ENCODE data around the gene ZNF408. TPM values are rescaled to one million over a fixed set of nuclear protein-coding genes. Genes with fewer than 3 reads are reported as not detected.

The ZNF408 gene
- total and polyA plus RNA-seq, 2 of the 13 experiments (the other 11 are each of a cell fraction or from before 2014, with no cell fraction given), result 11.2 to 12.5 TPM

GRCh38 chr11:46663277-46663940 lies 37.4 kb upstream of the ZNF408 start:
- Histone ChIP-seq H3K4me3 (replicated peaks in 1 of 3; ENCODE audit: insufficient read depth in 1 of 3, low read depth in 2 of 3, low read length in 3 of 3) (no peak overlapping the region), H3K27ac (ENCODE audit: extremely low read length, insufficient read depth, low read length) (no peak overlapping the region), H3K36me3 (replicated peaks in 1 of 2; ENCODE audit: control insufficient read depth in 1 of 2, insufficient read depth in 2 of 2, low read length in 2 of 2) (peaks cover 37 to 88% of the 10 kb centered on the region in 2 experiments), H3K9me3 (ENCODE audit: low read length) (no peaks in the 10 kb centered on the region), H3K27me3 (ENCODE audit: control insufficient read depth in 1 of 2, insufficient read depth in 2 of 2, low read length in 2 of 2) (no peaks in the 10 kb centered on the region), H3K9ac (ENCODE audit: insufficient read depth, low read depth, low read length) (no peak overlapping the region), H4K20me1 (ENCODE audit: insufficient read depth, low read length) (no peaks in the 10 kb centered on the region), H2AFZ (ENCODE audit: low read length) (no peak overlapping the region), H3K4me2 (ENCODE audit: low read depth, low read length) (no peak overlapping the region), H3K4me1 (ENCODE audit: insufficient read depth, low read length) (no peaks in the 10 kb centered on the region), H3K79me2 (ENCODE audit: insufficient read depth, low read length) (no peaks in the 10 kb centered on the region)
- intact Hi-C loops (cut with micrococcal nuclease; ENCODE audit: unreplicated experiment) (no loop called here), in situ Hi-C loops (cut with HindIII; ENCODE audit: extremely low pct_ligation_motif_present, low pct_unique_long_range_greater_than_20kb) (no loop called here)
- 93% methylated on average over 4 of the region's 4 CpGs for WGBS (ENCODE audit: low lambda C conversion rate)
- CTCF ChIA-PET (ENCODE audit: low intra/inter-chr PET ratio, low total read pairs), result no interaction called here
- ATAC-seq (no peak), FAIRE-seq (no peak), DNase-seq (ENCODE audit: low spot score) (no peak)
- no TSS peak for BruUV-seq (replicated peaks)
- POLR2A ChIA-PET, result no interaction called here
- no peak for TF ChIP-seq JUNB (CRISPR knock-in tag; IDR thresholded peaks at IDR 0.05; ENCODE audit: borderline replicate concordance)
- TF ChIP-seq ZNF660 (CRISPR knock-in tag; IDR thresholded peaks at IDR 0.05; ENCODE audit: borderline replicate concordance, low read depth), result no peak
- TF ChIP-seq ZNF263 (CRISPR knock-in tag; IDR thresholded peaks at IDR 0.05), result no peak
- no peak for TF ChIP-seq EEA1 (CRISPR knock-in tag; IDR thresholded peaks at IDR 0.05; ENCODE audit: borderline replicate concordance)
- no peak for TF ChIP-seq GLI4 (CRISPR knock-in tag; IDR thresholded peaks at IDR 0.05; ENCODE audit: borderline replicate concordance)

DNA sequence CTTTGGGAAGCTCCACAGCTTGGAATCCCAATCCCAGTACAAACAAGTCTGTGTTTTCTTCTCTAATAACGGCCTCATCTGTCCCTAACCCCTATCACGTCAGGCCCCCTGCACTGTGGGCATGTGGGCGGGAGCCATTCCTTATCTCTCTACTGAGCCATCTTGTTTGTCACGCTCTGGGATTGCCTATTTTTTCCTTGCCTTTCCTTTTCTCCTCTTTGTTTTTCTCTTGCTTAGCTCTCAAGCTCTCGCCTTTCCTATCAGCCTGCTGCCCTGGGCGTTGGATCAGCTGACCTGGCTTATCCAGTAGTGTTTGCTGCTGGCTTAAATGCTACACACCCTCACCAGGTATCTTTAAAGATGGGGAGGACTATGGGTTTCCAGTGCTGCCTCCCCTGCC lies 36.2 kb upstream of the ZNF408 start:
- no peak overlapping the region for H3K4me2 ChIP-seq (ENCODE audit: low read depth, low read length)
- FAIRE-seq, result no peak
- BruUV-seq (replicated peaks), result no TSS peak
- ChIA-PET CTCF (ENCODE audit: low intra/inter-chr PET ratio, low total read pairs) (no interaction called here), POLR2A (no interaction called here)
- DNase-seq (ENCODE audit: low spot score), result no peak
- H4K20me1 ChIP-seq (ENCODE audit: insufficient read depth, low read length), result no peaks in the 10 kb centered on the region
- no peak for ATAC-seq
- H3K9me3 ChIP-seq (ENCODE audit: low read length), result no peaks in the 10 kb centered on the region
- H3K79me2 ChIP-seq (ENCODE audit: insufficient read depth, low read length), result no peaks in the 10 kb centered on the region
- H3K27ac ChIP-seq (ENCODE audit: extremely low read length, insufficient read depth, low read length), result no peak overlapping the region
- H3K36me3 ChIP-seq (replicated peaks in 1 of 2; ENCODE audit: control insufficient read depth in 1 of 2, insufficient read depth in 2 of 2, low read length in 2 of 2), result peaks cover 37 to 88% of the 10 kb centered on the region in 2 experiments
- H3K4me1 ChIP-seq (ENCODE audit: insufficient read depth, low read length), result no peaks in the 10 kb centered on the region
- no peak overlapping the region for H3K9ac ChIP-seq (ENCODE audit: insufficient read depth, low read depth, low read length)
- no peaks in the 10 kb centered on the region for H3K27me3 ChIP-seq (ENCODE audit: control insufficient read depth in 1 of 2, insufficient read depth in 2 of 2, low read length in 2 of 2)
- 77% methylated on average over 6 of the region's 6 CpGs for WGBS (ENCODE audit: low lambda C conversion rate)
- TF ChIP-seq ZNF296 (CRISPR knock-in tag; conservative IDR thresholded peaks at IDR 0.05) (no peak), GLI4 (CRISPR knock-in tag; IDR thresholded peaks at IDR 0.05; ENCODE audit: borderline replicate concordance) (no peak), HDAC2 (CRISPR knock-in tag; IDR thresholded peaks at IDR 0.05) (no peak), SMYD3 (CRISPR knock-in tag; IDR thresholded peaks at IDR 0.05) (no peak), ELF3 (CRISPR knock-in tag; IDR thresholded peaks at IDR 0.05) (no peak), MED13 (CRISPR knock-in tag; IDR thresholded peaks at IDR 0.05) (no peak)
- TF ChIP-seq, protein P1, sequence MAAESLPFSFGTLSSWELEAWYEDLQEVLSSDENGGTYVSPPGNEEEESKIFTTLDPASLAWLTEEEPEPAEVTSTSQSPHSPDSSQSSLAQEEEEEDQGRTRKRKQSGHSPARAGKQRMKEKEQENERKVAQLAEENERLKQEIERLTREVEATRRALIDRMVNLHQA (CRISPR knock-in tag; IDR thresholded peaks at IDR 0.05), result no peak
- H3K4me3 ChIP-seq (replicated peaks in 1 of 3; ENCODE audit: insufficient read depth in 1 of 3, low read depth in 2 of 3, low read length in 3 of 3), result no peak overlapping the region
- intact Hi-C loops (cut with micrococcal nuclease; ENCODE audit: unreplicated experiment), result no loop called here
- in situ Hi-C loops (cut with HindIII; ENCODE audit: extremely low pct_ligation_motif_present, low pct_unique_long_range_greater_than_20kb), result no loop called here
- no peak overlapping the region for H2AFZ ChIP-seq (ENCODE audit: low read length)
